IMR-90 (cell line): Measurements from ENCODE around the gene GPA33.

Experiments used
- BHLHE40 ChIP-seq: fragments of 150-350 bp; IDR thresholded peaks from 2 replicates; pipeline ENCODE4 v1.6.1; 2016; ENCODE audit warnings: mild to moderate bottlenecking, low read depth, low read length
- CEBPB ChIP-seq: IDR thresholded peaks from 2 replicates; pipeline ENCODE4 v1.6.1; 2012; ENCODE audit warnings: low read depth, low read length, improper control_type of control experiment
- MAZ ChIP-seq: IDR thresholded peaks from 2 replicates; pipeline ENCODE4 v1.6.1; 2012; ENCODE audit warnings: low read depth, mild to moderate bottlenecking, low read length, improper control_type of control experiment, moderate library complexity, borderline replicate concordance
- MXI1 ChIP-seq: IDR thresholded peaks from 2 replicates; pipeline ENCODE4 v1.6.1; 2012; ENCODE audit warnings: low read depth, mild to moderate bottlenecking, low read length, moderate library complexity, borderline replicate concordance
- POLR2A ChIP-seq: IDR thresholded peaks from 2 replicates; pipeline ENCODE4 v1.6.1; 2012; ENCODE audit warnings: mild to moderate bottlenecking, low read depth, low read length
- RAD21 ChIP-seq: IDR thresholded peaks from 2 replicates; pipeline ENCODE4 v1.6.1; 2012; ENCODE audit warnings: low read length, improper control_type of control experiment
- RCOR1 ChIP-seq: IDR thresholded peaks from 2 replicates; pipeline ENCODE4 v1.6.1; 2012; ENCODE audit warnings: mild to moderate bottlenecking, low read length, improper control_type of control experiment; ENCODE audit not compliant: insufficient replicate concordance
- SMC3 ChIP-seq: fragments of 150-350 bp; IDR thresholded peaks from 2 replicates; pipeline ENCODE4 v1.6.1; 2016; ENCODE audit warnings: low read depth, mild to moderate bottlenecking, antibody characterized with exemption, low read length, moderate library complexity
- TF ChIP-seq, protein P1 (sequence below): conservative IDR thresholded peaks from 2 replicates; pipeline ENCODE4 v1.5.1; 2012; ENCODE audit warnings: mild to moderate bottlenecking, low read depth, low read length, improper control_type of control experiment
- TF ChIP-seq, protein P2 (sequence below): fragments of 150-350 bp; IDR thresholded peaks from 2 replicates; pipeline ENCODE4 v1.6.1; 2017; ENCODE audit warnings: mild to moderate bottlenecking, antibody characterized with exemption, low read length, low read depth
- TF ChIP-seq, protein P3 (sequence below): fragments of 150-350 bp; IDR thresholded peaks from 2 replicates; pipeline ENCODE4 v1.6.1; 2016; ENCODE audit warnings: low read depth, mild to moderate bottlenecking, low read length, moderate library complexity, borderline replicate concordance

DNA sequence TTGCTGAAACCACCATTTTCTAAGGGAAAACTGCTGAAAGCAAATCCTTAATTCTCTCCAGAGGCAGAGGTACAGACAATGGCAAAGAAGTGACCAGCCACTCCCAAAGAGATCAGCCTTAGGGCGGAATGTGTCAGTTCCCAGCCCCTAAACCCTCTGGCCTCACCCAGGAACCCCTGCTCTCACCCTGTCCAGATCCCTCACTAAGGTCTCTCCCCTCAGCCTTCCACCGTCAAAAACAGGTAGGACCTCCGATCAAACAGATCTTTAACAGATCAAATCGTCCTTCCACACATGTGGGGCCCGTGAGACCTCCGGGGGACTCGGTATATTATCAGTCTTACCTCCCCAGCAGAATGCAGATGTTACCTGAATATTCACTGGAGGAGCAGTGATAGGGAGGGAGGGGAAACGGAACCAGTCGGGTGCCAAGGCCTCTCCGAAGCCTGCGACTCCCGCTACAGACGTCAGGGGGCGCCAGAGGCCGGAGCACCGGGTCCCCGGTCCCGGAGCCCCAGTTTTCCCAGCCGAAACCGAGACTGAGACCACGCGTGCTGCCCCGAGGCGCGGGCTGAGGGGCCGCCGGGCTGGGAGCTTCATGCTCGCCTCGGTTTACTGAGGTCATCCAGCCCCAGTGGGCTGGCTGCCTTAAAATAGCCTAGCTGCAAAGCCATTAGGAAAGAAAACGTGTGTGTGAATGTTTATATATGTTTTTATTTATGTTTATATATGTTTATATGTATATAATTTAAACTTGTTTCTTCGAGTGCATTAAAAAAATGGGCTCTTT, 23.6 kb downstream of the GPA33 start:
- TF ChIP-seq SMC3 (peak; percentile 87), POLR2A (no peak), RCOR1 (no peak), BHLHE40 (0 out of 2 replicates have a peak, but pooled peaks have one; percentile 5), CEBPB (no peak), MXI1 (no peak), RAD21 (peak; percentile 92), MAZ (no peak)
- TF ChIP-seq, protein P1, sequence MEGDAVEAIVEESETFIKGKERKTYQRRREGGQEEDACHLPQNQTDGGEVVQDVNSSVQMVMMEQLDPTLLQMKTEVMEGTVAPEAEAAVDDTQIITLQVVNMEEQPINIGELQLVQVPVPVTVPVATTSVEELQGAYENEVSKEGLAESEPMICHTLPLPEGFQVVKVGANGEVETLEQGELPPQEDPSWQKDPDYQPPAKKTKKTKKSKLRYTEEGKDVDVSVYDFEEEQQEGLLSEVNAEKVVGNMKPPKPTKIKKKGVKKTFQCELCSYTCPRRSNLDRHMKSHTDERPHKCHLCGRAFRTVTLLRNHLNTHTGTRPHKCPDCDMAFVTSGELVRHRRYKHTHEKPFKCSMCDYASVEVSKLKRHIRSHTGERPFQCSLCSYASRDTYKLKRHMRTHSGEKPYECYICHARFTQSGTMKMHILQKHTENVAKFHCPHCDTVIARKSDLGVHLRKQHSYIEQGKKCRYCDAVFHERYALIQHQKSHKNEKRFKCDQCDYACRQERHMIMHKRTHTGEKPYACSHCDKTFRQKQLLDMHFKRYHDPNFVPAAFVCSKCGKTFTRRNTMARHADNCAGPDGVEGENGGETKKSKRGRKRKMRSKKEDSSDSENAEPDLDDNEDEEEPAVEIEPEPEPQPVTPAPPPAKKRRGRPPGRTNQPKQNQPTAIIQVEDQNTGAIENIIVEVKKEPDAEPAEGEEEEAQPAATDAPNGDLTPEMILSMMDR, result peak; percentile 91
- TF ChIP-seq, protein P2, sequence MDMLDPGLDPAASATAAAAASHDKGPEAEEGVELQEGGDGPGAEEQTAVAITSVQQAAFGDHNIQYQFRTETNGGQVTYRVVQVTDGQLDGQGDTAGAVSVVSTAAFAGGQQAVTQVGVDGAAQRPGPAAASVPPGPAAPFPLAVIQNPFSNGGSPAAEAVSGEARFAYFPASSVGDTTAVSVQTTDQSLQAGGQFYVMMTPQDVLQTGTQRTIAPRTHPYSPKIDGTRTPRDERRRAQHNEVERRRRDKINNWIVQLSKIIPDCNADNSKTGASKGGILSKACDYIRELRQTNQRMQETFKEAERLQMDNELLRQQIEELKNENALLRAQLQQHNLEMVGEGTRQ, result no peak
- TF ChIP-seq, protein P3, sequence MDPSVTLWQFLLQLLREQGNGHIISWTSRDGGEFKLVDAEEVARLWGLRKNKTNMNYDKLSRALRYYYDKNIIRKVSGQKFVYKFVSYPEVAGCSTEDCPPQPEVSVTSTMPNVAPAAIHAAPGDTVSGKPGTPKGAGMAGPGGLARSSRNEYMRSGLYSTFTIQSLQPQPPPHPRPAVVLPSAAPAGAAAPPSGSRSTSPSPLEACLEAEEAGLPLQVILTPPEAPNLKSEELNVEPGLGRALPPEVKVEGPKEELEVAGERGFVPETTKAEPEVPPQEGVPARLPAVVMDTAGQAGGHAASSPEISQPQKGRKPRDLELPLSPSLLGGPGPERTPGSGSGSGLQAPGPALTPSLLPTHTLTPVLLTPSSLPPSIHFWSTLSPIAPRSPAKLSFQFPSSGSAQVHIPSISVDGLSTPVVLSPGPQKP, result no peak
